ENCODE results near the gene RAB3A.

DNA sequence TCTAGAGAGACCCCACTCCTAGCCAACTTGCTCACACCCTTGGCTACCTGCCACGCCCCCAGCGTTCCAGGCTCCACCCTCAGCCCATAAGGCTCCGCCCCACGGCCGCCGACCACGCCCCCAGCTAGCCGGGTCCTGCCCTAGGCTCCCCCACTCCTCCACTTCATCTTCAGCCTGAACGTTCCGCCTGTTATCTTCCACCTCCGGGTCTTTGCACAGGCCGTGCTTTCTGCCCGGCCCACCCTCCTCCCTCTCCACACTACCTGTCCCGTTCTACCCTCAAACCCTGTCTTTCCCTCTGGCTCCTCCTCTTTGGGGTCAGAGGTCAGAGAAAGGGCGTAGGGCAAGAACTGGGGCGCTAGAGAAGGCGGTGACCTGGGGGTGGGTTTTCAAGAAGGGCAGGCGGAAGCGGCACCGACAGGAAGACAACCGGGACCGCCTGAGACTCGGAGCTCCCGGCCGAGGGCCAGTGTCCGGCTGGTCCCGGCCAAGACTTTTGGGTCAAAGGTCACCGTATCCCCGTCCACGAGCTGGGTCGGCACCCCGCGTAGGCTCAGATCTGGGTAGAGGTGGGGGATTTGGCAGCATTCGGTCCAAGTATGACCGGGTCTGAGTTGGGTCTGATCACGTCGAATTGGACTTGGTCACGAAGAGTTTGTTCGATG, 20.1 kb upstream of the RAB3A start:
- TF ChIP-seq, protein P1, sequence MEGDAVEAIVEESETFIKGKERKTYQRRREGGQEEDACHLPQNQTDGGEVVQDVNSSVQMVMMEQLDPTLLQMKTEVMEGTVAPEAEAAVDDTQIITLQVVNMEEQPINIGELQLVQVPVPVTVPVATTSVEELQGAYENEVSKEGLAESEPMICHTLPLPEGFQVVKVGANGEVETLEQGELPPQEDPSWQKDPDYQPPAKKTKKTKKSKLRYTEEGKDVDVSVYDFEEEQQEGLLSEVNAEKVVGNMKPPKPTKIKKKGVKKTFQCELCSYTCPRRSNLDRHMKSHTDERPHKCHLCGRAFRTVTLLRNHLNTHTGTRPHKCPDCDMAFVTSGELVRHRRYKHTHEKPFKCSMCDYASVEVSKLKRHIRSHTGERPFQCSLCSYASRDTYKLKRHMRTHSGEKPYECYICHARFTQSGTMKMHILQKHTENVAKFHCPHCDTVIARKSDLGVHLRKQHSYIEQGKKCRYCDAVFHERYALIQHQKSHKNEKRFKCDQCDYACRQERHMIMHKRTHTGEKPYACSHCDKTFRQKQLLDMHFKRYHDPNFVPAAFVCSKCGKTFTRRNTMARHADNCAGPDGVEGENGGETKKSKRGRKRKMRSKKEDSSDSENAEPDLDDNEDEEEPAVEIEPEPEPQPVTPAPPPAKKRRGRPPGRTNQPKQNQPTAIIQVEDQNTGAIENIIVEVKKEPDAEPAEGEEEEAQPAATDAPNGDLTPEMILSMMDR (conservative IDR thresholded peaks at IDR 0.05 in 1 of 2, IDR thresholded peaks at IDR 0.05 in 1 of 2; ENCODE audit: extremely low read depth in 1 of 2, insufficient read depth in 1 of 2, low read depth in 1 of 2, low read length in 2 of 2), result no peak
- no peak for TF ChIP-seq EZH2 (IDR thresholded peaks at IDR 0.05; ENCODE audit: borderline replicate concordance, low read length)
